SU-DHL-6 (cell line): ENCODE measurements around the gene KCNIP3.

Experiments
- H2AFZ ChIP-seq: fragments of 200-600 bp; sonication (generic); 2 replicates; pipeline ENCODE4 v1.6.1; 2014; ENCODE audit warnings: low read depth, mild to moderate bottlenecking, moderate library complexity, mixed read lengths, antibody characterized with exemption, low read length; ENCODE audit not compliant: severe bottlenecking
- H3F3A ChIP-seq: fragments of 200-600 bp; shearing (Covaris generic); 2 replicates; pipeline ENCODE4 v1.6.0; 2016; ENCODE audit warnings: antibody characterized with exemption, mild to moderate bottlenecking; ENCODE audit not compliant: insufficient read depth
- H3K27ac ChIP-seq: fragments of 200-600 bp; sonication (generic); 2 replicates; pipeline ENCODE4 v1.5.1; 2016; ENCODE audit warnings: low read depth, mild to moderate bottlenecking, low read length, moderate library complexity, mixed read lengths
- H3K27me3 ChIP-seq: fragments of 200-600 bp; sonication (generic), shearing (Covaris generic); 2 replicates; pipeline ENCODE4 v1.6.0; 2014; ENCODE audit warnings: mild to moderate bottlenecking, low read length
- H3K36me3 ChIP-seq: fragments of 200-600 bp; sonication (generic); 2 replicates; pipeline ENCODE4 v1.6.1; 2014; ENCODE audit warnings: mild to moderate bottlenecking, low read length, mixed read lengths
- H3K4me2 ChIP-seq: fragments of 300-600, 200-600 bp; shearing (Covaris generic), sonication (generic); 2 replicates; pipeline ENCODE4 v1.6.0; 2014; ENCODE audit warnings: low read length, low read depth, mild to moderate bottlenecking; ENCODE audit not compliant: poor library complexity, severe bottlenecking
- H3K4me3 ChIP-seq: fragments of 200-600 bp; sonication (generic); 2 replicates; pipeline ENCODE4 v1.5.1; 2014; ENCODE audit warnings: antibody characterized with exemption, low read length, mild to moderate bottlenecking, mixed read lengths; ENCODE audit not compliant: insufficient read depth, poor library complexity, severe bottlenecking
- H3K79me2 ChIP-seq: fragments of 200-600 bp; sonication (generic); 2 replicates; pipeline ENCODE4 v1.6.1; 2014; ENCODE audit warnings: mild to moderate bottlenecking, low read length, moderate library complexity; ENCODE audit not compliant: insufficient read depth
- H3K9ac ChIP-seq: fragments of 200-600 bp; sonication (generic); 2 replicates; pipeline ENCODE4 v1.7.0; 2014; ENCODE audit warnings: mild to moderate bottlenecking, low read length
- H3K9me2 ChIP-seq: fragments of 200-600 bp; sonication (generic); replicated peaks from 2 replicates; pipeline ENCODE4 v1.6.1; 2014; ENCODE audit warnings: low read length; ENCODE audit not compliant: insufficient read depth
- H3K9me3 ChIP-seq: fragments of 200-600 bp; sonication (generic); 2 replicates; pipeline ENCODE4 v1.6.1; 2014; ENCODE audit warnings: low read length, mixed read lengths; ENCODE audit not compliant: insufficient read depth
- H4K20me1 ChIP-seq: fragments of 200-600 bp; sonication (generic); 2 replicates; pipeline ENCODE4 v1.6.1; 2014; ENCODE audit warnings: low read depth, mild to moderate bottlenecking, antibody characterized with exemption, low read length, moderate library complexity, mixed read lengths
- EZH2phosphoT487 ChIP-seq: fragments of 200-600 bp; sonication (generic), shearing (Covaris generic); conservative IDR thresholded peaks from 2 replicates; pipeline ENCODE4 v1.6.1; 2018; ENCODE audit warnings: mild to moderate bottlenecking, antibody characterized with exemption, low read length, moderate library complexity, mixed read lengths
- TF ChIP-seq, protein P1 (sequence below): fragments of 200-600 bp; sonication (generic); IDR thresholded peaks from one replicate; pipeline ENCODE4 v1.5.1; 2017; ENCODE audit warnings: antibody characterized with exemption, mild to moderate bottlenecking, low read length, moderate library complexity; ENCODE audit not compliant: insufficient read depth, poor library complexity, severe bottlenecking

Gene KCNIP3

DNA sequence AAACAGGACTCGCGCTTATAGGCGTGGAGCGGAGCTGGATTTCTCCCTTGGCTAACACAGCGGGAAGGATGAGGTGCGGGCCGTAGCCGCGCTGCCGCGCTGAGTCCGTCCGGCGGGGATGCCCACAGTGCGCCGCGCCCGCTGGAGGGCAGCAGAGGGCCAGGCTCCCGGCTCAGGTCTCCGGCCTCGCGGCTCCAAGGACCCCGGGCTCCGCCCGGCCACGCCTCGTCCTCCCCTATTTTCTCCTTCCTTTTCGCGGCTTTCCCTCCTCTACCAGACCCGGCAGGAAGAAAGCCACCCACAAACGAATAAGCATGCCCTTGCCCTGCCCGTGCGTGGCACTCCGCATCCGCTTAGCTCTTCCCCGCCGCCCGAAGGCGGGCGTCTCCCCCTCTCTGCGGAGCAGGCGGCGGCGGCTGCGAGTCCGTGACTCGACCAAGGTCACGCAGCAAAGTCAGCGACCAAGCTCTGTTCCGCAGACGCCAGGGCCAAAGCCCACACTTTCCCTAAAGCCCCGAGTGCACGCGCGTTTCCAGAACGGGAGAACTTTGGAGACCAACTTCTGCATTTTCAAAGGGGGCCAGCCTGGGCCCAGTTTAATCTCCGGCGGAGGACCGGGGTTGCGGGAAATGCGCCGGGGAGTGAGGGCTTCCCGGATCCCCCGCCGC, 48.5 kb downstream of the KCNIP3 start:
- TF ChIP-seq, protein P1, sequence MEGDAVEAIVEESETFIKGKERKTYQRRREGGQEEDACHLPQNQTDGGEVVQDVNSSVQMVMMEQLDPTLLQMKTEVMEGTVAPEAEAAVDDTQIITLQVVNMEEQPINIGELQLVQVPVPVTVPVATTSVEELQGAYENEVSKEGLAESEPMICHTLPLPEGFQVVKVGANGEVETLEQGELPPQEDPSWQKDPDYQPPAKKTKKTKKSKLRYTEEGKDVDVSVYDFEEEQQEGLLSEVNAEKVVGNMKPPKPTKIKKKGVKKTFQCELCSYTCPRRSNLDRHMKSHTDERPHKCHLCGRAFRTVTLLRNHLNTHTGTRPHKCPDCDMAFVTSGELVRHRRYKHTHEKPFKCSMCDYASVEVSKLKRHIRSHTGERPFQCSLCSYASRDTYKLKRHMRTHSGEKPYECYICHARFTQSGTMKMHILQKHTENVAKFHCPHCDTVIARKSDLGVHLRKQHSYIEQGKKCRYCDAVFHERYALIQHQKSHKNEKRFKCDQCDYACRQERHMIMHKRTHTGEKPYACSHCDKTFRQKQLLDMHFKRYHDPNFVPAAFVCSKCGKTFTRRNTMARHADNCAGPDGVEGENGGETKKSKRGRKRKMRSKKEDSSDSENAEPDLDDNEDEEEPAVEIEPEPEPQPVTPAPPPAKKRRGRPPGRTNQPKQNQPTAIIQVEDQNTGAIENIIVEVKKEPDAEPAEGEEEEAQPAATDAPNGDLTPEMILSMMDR = no peak
- TF ChIP-seq EZH2phosphoT487 = no peak
- H3K9me2 ChIP-seq = no peaks in the 10 kb centered on the region
- H3K9me3 ChIP-seq = no peaks in the 10 kb centered on the region
- no peaks in the 10 kb centered on the region for H3F3A ChIP-seq
- no peaks in the 10 kb centered on the region for H4K20me1 ChIP-seq
- H3K36me3 ChIP-seq = no peaks in the 10 kb centered on the region
- no peak overlapping the region for H3K9ac ChIP-seq
- H3K4me3 ChIP-seq = no peak overlapping the region
- no peak overlapping the region for H3K27ac ChIP-seq
- no peaks in the 10 kb centered on the region for H3K79me2 ChIP-seq
- no peak overlapping the region for H2AFZ ChIP-seq
- no peaks in the 10 kb centered on the region for H3K27me3 ChIP-seq
- H3K4me2 ChIP-seq = no peak overlapping the region

DNA sequence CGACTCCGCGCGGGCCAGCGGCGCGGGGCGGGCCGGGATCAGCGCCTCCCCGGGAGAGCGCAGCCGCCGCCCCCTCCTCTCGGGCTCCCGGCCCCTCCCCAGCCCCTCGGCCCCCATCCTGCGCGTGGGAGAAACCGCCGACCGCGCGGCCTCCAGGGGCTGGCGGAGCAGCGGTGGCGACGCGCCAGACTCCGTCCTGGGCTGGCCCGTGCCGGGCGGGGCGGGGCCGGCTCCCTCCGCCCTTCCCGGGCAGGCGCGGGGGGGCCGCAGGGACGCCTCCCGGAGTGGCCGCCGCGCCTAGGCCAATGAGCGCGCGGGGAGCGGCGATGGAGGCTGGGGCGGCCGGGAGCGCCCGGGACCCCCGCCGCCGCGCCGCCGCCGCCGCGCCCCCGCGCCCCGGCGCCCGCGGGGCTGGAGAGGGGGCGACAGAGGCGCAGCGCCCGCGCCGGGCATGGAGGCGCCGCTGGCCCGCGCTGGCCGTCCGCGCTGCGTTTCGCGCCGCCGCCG, 49.1 kb downstream of the KCNIP3 start:
- TF ChIP-seq, protein P1 = no peak
- TF ChIP-seq EZH2phosphoT487 = no peak
- no peak overlapping the region for H3K4me3 ChIP-seq
- H3F3A ChIP-seq = no peaks in the 10 kb centered on the region
- H3K4me2 ChIP-seq = no peak overlapping the region
- no peak overlapping the region for H2AFZ ChIP-seq
- H3K36me3 ChIP-seq = no peaks in the 10 kb centered on the region
- H3K79me2 ChIP-seq = no peaks in the 10 kb centered on the region
- H3K9ac ChIP-seq = no peak overlapping the region
- H4K20me1 ChIP-seq = no peaks in the 10 kb centered on the region
- no peaks in the 10 kb centered on the region for H3K9me2 ChIP-seq
- no peaks in the 10 kb centered on the region for H3K27me3 ChIP-seq
- H3K27ac ChIP-seq = no peak overlapping the region
- no peaks in the 10 kb centered on the region for H3K9me3 ChIP-seq

DNA sequence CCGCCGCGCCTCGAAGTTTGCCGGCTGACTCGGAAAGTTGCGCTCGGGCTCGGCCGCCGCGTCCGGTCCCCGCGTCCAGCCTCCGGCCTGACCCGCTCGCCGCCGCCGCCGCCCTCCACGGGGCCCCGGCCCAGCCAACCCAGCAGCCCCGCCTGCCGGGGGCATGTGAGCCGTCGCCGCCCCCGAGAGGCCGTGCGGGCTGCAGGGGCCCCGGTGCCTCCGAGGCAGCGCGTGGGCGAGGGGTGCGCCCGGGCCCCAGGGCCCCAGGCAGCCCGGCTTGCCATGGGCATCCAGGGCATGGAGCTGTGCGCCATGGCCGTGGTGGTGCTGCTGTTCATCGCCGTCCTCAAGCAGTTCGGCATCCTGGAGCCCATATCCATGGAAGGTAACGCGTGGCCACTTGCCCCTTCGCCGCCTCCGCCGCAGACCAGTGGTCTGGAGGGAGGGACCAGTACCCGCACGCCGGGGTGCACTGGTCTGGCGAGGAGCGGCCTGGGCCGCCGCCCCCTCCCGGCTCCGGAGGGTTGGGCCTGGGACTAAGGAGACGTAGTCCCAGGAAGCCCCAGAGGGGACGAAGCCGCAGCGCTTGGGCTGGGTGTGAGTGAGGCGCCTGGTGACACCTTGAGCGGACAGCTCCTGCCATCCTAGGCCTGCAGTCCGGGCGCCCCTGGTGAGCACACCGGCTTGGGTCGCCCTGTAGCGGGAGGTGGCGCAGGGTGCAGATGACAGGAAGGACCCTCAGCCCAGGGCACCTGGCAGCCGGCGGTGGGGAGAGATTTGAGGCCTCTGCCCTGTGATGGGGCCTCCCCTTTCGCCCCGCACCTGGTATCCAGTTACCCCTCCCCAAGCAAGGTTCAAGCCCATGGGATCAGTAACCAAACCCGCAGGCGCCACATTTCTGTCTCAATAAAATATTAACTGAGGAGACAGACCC, 49.9 kb downstream of the KCNIP3 start:
- H3K9me3 ChIP-seq = no peaks in the 10 kb centered on the region
- H3F3A ChIP-seq = no peaks in the 10 kb centered on the region
- TF ChIP-seq EZH2phosphoT487 = no peak
- TF ChIP-seq, protein P1 = no peak
- H3K36me3 ChIP-seq = no peaks in the 10 kb centered on the region
- no peaks in the 10 kb centered on the region for H4K20me1 ChIP-seq
- no peaks in the 10 kb centered on the region for H3K9me2 ChIP-seq
- no peak overlapping the region for H3K4me2 ChIP-seq
- H3K4me3 ChIP-seq = no peak overlapping the region
- no peaks in the 10 kb centered on the region for H3K79me2 ChIP-seq
- no peak overlapping the region for H3K27ac ChIP-seq
- no peak overlapping the region for H3K9ac ChIP-seq
- no peaks in the 10 kb centered on the region for H3K27me3 ChIP-seq
- no peak overlapping the region for H2AFZ ChIP-seq
